ENCODE data around the gene MXRA8.
"Not testable (repeated sequence)": the region's sequence is repeated elsewhere in the genome, so short reads cannot be mapped to it uniquely, and the experiment has no call there.

MXRA8 gene, protein sequence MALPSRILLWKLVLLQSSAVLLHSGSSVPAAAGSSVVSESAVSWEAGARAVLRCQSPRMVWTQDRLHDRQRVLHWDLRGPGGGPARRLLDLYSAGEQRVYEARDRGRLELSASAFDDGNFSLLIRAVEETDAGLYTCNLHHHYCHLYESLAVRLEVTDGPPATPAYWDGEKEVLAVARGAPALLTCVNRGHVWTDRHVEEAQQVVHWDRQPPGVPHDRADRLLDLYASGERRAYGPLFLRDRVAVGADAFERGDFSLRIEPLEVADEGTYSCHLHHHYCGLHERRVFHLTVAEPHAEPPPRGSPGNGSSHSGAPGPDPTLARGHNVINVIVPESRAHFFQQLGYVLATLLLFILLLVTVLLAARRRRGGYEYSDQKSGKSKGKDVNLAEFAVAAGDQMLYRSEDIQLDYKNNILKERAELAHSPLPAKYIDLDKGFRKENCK

DNA sequence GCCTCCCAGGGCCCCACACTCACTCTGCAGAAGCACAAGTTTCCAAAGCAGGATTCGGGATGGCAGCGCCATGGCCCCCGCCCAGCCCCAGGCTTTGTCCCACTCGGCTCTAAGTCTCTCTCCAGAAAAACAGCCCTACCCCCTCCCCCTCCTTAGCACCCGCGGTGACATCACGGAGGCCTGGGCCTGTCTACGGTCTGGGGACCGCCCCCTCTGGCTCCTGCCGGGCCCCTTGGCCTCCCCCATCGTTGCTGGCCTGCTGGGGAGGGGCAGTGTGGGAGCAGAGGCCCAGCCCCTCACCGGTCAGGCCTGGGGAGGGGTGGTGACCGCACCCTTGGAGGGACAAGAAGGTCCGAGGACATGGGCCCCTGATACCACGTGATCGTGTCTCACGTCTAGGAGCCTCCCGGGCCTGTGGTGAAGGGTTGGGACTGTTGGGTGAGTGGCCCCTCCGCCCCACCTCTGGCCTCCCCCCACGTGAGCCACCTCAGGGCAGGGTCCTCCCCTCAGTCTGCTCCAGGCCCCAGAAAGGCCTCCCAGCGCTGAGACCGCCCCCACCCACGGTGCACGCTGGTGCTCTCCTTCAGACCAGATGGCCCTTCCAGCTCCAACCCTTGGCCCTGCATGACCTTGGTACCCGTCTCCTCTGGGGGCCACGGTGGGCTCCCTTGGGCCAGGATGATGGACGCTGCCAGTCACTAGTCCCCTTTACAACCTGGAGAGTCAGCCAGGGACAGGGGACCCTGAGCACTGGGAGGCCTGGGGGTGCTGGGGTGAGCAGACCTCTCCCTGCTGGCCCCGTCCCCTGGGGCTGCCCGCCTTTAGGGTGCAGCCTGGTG, at the start of gene MXRA8:
TSS of gene MXRA8 (minus strand) at position 123 of the 839 bp plus-strand sequence. CDS start at position 72, 51 bp downstream.
- peak; percentile 78 for DNase-seq (ENCODE audit: low read depth)

DNA sequence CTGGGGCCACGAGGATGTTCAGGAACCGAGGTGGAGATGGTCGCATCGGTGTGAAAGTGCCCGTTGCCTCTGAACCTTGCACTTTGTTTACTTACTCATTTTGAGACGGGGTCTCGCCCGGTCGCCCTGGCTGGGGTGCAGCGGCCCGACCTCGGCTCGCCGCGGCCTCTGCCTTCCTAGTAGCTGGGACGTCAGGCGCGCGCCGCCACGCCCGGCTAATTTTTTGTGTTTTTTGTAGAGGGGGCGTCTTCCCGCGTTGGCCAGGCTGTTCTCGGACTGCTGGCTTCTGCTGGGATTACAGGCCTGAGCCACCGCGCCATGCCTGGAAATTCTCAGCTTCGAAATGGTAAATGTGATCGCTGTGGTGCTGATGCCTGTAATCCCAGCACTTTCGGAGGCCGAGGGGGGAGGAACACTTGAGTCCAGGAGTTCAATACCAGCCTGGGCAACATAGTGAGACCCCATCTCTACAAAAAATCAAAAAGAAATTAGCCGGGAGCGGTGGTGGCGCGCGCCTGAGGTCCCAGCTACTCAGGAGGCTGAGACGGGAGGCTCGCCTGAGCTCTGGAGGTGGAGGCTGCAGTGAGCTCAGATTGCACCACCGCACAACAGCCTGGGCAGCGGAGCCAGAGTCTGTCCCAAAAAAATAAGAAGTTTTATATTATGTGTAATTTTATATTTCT, 49.4 kb upstream of the MXRA8 start:
- DNase-seq (ENCODE audit: low read depth), result peak; percentile 51

DNA sequence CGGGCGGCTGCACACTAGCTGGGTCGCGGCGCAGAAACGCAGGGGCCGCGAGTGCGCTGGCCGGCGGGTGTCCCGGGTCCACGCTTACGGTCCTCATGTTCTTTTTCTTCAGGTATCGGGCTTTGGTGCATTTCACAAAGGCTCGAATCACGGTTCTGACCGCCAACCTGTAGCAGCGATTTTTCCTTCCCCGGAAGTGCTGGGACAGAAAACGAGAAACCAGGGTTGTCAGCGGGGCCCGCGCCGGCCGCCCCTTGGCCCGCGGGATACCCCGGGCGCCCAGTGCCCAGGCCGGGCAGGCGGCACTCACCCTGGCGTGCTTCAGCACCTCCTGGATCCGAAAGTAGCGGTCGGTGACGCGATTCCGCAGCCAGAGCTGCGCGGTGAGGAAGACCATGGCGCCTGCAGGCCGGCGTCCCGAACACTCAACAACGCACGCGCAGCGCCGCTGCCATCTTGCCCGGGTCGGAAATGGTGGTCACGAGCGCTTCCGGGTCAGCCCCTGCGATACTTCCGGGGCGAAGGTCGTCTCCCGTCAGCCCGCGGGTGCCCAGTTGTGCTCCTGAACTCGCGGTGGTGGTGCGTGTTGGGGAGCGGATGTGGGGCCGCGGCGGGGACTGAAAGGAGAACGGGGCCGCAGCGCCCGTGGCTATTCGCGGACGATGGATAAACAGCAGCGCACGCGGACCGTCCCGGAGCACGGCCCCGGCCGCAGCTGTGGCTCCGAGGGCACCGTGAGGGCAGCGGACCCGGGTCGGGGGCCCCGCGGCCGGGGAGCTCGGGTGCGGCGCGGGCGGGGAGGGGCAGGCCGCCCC, 48.7 kb upstream of the MXRA8 start, which contains the start of gene MRPL20:
TSS of gene MRPL20 (minus strand) at position 473 of the 815 bp plus-strand sequence. CDS start at position 397, 76 bp downstream.
- DNase-seq (ENCODE audit: low read depth), result peak; percentile 93

DNA sequence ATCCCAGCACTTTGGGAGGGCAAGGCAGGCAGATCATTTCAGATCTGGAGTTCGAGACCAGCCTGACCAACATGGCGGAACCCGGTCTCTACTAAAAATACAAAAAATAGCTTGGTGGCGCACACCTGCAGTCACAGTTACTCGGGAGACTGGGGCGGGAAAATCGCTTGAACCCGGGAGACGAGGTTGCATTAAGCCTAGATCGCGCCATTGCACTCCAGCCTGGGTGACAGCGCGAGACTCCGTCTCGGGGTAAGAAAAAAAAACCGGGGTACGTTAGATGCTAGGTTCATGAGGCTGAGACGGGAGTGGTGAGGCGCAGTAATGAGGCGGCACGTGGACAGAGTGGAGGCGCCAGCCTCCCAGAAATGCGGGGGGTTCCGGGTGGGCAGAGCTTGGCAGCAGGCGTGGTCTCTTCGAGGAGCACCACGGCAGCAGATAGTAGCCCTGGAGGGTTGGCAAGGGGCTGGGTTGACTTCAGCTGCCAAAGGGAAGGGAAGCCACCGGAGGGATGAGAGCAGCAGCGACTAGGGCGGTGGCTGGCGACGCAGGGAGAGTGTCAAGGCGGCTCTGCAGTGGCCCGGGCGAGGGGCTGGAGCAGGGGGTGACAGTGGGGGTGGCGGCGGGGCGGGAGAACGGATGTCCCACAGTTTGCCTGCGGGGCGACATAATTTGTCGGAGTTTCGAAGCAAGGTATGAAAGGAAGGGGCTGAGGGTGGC, 47.9 kb upstream of the MXRA8 start:
- no peak for DNase-seq (ENCODE audit: low read depth)

DNA sequence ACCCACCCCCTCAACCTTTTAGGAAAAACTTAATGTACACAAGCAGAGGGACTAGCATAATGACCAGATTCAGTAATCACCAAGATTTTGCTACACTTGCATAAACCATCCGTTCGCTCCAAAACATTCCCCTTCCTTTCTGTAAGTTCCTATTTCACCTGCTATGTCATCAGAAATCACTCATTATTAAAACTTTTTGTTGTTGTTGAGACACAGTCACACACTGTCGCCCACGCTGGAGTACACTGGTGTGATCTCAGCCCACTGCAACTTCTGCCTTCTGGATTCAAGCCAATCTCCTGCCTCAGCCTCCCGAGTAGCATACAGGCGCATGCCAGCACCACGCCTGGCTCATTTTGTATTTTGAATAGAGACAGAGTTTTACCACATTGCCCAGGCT, 45.3 kb upstream of the MXRA8 start:
- no peak for DNase-seq (ENCODE audit: low read depth)

DNA sequence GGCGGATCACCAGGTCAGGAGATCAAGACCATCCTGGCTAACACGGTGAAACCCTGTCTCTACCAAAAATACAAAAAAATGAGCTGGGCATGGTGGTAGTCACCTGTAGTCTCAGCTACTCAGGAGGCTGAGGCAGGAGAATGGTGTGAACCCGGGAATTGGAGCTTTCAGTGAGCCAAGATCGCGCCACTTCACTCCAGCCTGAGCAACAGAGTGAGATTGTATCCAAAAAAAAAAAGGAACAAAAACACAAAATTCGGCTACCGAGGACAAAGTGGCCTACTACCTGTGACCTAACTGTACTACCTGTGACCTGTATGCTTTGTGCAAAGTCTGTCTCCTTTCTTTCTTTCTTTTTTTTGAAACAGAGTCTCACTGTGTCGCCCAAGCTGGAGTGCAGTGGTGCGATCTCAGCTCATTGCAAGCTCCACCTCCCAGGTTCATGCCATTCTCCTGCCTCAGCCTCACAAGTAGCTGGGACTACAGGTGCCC, 44.6 kb upstream of the MXRA8 start:
- not testable (repeated sequence) for DNase-seq (ENCODE audit: low read depth)

DNA sequence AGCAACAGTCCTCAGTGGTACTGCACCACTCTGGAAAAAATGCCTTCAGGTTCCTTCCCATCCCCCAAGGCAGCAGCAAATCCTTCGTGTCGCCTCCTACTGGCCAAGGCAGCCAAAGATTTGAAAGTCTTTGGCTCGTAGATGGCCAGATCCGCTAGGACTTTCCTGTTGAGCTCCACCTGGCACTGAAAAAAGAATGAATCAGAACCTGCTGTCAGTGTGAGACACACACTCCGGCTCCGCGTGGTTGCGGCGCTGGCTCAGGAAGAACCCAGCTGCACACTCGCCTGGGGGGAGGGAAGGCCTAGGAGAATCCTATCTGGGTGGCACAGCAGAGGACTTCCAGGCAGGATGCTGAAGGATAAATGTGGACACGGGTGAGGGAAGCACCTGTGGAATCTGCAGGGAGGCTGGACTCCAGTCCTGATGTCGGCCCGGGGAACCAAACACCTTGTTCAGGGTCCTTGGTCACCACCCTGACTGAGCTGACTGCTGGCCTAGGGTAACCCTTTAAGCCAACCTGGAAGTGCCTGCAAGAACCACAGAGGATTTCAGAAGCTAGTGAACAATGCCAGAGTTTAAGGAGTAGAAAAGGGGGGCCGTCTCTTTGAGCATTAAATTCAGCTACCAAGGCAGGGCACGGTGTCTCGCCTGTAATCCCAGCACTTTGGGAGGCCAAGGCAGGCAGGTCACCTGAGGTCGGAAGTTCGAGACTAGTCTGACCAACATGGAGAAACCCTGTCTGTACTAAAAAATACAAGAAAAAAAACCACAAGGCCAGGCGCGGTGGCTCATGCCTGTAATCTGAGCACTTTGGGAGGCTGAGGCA, 43.9 kb upstream of the MXRA8 start:
- peak; percentile 78 for DNase-seq (ENCODE audit: low read depth)

DNA sequence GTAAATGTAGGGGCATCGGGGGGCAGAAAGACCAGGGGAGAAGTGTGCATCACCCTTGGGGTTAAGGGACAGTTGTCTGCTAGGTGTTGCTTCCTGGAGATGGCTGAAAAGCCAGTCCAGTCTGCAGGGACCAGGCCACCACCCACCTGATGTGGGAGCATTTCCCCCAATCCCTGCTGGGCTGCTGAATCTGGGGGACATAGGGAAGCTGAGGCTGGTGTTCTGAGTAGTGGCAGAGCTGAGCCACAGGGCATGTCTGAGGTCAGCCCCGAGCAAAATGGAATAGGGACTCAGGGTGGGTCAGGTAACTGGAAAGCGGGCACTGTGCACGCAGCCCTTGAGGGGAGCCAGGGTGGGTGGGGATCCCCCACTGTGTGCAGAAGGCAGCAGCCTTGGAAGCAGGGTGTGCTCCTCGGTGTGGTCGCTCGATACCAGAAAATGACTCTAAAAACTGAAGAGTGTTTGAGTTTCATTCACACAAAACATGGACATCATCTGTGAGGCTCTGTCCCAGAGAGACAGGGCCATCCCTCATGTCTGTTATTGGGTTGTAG, 43.2 kb upstream of the MXRA8 start:
- DNase-seq (ENCODE audit: low read depth), result no peak

DNA sequence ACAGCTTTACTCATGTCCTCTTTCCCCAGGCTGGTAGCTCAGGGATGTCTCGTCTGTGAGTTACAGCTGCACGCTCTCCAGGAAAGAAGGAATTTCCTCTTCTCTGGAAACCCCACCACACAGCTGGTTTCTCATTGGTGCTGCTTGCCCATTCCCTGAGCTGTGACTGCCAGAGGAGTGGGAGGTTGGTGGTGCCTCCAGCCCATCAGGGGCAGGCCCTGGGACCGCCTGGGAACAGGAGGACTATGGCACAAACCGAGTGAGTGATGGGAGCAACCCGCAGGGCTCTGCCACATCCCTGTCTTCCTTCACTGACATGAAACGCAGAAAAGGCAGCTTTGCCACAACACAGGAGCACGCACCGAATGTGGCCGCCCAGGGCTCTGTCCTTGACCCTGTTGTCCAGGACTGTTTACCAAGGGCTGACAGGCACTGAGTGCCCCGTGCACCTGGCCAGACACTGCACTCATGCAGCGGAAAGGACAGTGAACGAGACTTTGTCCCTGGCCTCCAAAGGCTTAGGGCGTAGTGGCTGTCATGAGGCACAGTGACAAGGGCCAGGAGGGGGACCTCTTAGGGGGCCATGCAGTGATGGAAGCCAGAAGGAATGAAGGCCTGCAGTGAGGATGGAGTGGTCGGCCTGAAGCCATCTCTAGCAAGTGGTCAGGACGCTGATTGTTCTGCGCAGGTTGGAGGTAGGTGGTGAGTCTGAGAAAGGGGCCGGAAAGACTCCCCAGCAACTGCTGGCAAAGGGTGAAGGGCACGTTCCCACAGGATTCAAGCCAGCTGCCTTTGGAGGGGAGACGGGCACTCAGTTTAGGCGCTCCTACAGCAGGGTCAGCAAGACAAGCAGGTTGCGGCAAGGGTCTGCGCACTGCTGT, 42.5 kb upstream of the MXRA8 start:
- peak; percentile 45 for DNase-seq (ENCODE audit: low read depth)

DNA sequence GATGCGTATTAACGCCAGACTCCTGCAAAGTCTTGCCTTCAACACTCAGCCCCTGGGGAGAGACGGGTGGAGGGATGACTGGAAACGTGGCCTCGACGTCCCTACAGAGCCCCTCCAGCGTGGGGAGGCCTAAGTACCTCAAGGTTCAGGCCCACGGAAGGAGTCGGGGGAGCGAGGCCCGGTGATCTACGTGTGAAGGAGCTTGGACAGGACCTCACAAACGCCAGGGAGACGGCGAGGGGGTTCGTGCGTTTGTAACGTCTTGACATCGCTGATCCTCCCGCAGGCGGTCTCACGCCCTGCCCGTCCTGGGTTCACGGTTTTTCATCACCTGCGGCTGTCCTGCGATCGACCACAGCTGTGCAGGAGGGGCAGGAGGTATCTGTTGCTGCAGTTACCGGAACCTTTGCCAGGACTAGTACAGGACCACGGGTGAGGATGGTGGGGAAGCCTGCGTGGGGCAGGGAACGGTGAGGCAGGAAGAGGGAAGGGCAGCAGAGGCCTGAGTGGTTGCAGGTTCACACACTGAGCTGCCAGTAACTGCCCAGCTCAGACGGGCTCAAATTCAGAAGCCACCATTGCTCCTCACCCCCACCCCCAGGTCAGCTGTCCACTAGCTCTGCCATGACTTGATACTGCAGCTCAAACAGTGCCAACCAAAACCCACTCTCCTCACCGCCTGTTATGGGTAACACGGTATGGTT, 41.7 kb upstream of the MXRA8 start:
- DNase-seq (ENCODE audit: low read depth), result peak; percentile 47

DNA sequence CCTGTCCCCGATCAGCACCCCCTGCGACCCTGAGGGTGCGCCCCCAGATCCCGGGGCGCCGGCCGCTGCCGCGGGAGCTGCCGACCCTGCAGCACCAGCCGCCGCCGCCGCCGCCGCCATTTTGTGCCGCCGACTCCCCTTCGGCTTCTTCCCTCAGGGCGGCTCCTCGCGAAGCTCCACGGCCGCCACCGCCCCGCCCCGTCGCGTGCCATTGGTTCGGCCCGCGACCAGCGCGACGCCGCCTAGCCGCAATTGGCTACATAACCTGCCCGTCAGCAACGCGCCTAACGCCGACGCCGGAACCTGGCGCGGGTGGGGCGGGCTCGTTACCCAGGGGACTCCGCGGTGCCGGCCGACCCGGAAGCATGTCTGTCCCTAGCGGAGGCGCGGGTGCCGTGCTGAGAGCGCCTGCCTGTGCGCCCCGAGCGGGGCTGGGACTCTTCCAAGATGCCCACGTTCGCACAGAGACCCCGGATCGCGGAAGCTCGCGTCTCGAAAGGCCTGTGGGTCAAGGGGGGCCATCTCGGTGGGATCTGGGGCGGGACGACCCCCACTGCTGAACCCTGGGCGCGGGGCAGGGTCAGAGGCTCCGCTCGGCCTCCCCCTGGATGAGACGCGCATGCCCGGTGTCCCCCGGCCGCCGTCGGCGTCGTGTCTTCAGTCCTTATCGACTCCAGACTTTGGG, 41.0 kb upstream of the MXRA8 start, which contains the start of gene CCNL2:
TSS of gene CCNL2 (minus strand) at position 149 of the 685 bp plus-strand sequence. CDS start at position 120, 29 bp downstream.
- DNase-seq (ENCODE audit: low read depth), result peak; percentile 98

DNA sequence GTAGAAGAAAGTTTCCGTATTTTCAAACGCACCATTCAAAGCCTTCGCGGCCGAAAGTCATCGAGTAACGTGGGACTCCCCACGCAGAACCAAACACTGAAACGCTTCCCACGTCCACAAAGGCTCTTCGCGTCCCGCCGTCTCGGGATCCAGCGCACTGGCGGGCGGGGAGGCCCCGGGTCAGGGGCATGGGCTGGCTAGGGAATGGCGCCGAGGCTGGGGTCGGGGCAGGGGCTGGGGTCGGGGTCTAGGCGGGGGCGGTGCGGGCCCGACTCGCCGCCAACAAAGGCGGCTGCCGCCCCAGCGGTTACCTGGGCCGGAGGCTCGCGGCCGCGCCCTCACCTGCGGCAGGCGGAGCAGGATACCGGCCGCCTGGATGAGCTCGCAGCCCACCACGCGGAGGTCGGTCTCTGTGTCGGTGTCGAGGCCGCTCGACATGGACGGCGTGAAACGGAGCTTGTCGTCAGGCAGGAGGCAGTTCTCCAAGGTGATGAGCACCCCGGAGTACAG, 40.4 kb upstream of the MXRA8 start:
- DNase-seq (ENCODE audit: low read depth), result no peak

DNA sequence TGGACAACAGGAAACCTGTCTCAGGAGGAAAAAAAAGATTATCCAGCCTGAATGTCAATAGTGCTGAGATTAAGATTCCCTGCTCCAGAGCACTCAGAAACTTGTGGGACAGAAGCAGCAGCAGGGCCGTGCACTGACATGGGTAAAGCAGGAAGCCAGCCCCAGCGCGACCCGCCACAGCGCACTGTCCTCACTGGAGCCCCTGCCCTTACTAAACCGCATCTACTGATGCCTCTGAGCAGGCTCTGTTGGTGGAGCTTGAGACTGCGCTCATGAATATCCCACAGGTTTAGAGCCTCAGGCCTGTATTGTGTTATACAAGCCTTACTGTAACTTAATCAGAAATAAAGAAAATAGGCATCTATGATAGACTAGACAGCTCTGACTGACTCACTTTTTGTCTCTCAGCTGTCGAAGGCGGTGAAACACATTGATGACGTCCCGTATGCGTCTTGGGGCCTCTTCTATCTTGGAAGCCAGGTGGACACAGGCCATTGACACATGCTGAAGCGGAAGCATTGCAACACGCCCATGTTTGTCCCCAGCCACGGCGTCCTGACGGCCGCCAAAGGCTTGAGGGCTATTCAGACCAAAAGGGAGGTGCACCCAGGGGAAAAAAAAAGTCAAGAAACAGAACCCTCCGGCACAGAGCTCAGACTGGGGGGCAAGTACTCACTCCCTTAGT, 39.6 kb upstream of the MXRA8 start:
- DNase-seq (ENCODE audit: low read depth), result peak; percentile 41

DNA sequence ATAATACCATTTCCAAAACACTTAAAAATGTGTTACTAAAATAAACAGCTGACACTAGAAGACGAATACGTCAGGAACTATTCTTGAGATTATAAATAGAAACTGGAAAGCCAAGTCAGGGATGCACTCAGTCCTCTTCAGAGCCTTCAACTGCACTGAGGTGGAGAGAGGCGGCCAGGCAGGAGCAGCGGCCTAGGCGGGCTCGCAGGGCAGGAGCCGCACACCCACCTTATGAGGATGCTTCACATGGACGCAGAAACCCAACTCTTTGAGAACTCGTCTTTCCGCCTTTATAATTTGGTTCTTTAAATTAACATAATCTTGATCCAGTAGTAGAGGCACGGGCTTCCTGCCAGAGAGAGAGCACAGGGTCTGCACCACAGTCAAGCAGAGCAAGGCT, 36.8 kb upstream of the MXRA8 start:
- no peak for DNase-seq (ENCODE audit: low read depth)

DNA sequence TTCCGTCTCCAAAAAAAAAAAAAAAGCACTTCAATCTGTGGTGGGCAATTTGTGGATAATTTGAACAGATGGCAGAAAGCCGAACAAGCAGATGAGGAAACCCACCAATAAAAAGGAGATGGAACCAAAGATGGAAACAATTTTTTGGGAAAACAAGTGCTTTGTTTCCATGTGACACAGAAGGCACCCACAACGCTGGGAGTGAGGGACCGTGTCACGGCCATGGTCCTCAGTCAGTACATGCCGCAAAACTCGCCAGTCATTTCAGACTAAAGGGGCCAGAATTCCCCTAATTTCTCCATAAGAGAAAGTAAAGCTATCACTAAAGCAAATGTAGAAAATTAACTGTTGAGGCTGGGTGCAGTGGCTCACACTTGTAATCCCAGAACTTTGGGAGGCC, 35.8 kb upstream of the MXRA8 start:
- DNase-seq (ENCODE audit: low read depth), result no peak

DNA sequence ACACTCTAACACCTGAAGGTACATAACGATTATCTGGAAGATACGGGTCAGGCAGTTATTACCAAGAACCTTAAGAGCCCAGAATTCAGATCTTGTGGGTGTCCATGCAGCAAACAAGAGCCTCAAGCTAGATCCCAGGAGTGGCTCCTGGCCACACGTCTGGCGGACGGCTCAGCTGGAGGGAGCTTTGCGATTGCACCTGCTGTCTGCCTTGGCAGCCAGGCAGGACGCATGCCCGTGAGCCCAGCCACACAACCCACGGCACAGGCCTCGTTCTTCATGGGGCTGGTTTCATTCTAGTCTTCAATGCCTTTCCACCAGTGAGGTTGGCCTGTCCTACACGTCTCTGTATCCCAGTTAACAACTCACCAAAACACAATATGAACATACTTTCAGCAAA, 35.1 kb upstream of the MXRA8 start:
- no peak for DNase-seq (ENCODE audit: low read depth)

Data from ELR (cell line).